Measurements from ENCODE around the gene CCDC167.
"Not testable (repeated sequence)": the region's sequence is repeated elsewhere in the genome, so short reads cannot be mapped to it uniquely, and the experiment has no call there.

The CCDC167 gene

GRCh38 chr6:37460805-37461204 lies 38.9 kb downstream of the CCDC167 start:
- no peak for DNase-seq

DNA sequence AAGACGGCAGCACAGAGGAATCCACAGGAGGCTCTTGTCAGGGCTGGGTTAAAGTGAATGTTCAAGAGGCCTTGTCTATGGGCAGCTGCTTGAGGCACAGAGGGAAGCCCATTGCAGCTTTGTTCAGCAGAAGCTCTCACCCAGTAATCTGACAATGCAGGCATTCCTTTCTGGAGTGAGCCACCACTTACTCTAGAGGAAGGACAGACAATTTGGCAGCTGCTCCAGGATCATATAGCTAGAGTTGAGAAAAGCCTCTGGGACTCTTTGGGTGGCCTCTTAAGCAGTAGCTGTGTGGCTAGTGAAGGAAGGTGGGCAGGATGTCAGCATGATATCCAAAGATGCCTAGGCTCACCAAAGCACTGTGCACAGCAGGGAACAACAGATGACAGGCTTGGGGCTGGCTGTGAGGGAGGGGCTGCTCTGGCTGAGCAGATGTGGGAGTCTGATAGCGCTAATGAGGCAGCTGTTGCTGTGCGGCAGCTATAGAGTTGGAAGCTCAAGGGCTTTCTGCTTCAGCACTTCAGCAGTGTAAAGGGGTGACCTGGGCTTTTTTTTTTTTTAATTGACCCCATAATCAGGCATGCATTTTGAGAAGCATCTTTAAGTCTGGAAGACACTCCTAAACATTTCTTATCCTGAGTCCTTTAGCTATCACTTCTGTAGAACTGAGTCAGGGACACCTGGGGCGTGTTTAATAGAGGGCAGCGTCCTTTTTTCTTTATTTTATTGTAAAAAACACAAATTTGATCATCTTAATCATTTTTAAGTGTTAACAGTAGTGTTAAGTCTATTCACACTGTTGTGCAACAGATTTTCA lies 39.5 kb downstream of the CCDC167 start:
- DNase-seq, result peak; percentile 94

GRCh38 chr6:37456816-37457560 lies 42.7 kb downstream of the CCDC167 start:
- no peak for DNase-seq

- DNase-seq, result no peak
Observed at GRCh38 chr6:37456126-37456525, 43.6 kb downstream of the CCDC167 start.

GRCh38 chr6:37454420-37455140 lies 45.1 kb downstream of the CCDC167 start:
- DNase-seq, result no peak

GRCh38 chr6:37452522-37452921 lies 47.2 kb downstream of the CCDC167 start:
- no peak for DNase-seq

DNA sequence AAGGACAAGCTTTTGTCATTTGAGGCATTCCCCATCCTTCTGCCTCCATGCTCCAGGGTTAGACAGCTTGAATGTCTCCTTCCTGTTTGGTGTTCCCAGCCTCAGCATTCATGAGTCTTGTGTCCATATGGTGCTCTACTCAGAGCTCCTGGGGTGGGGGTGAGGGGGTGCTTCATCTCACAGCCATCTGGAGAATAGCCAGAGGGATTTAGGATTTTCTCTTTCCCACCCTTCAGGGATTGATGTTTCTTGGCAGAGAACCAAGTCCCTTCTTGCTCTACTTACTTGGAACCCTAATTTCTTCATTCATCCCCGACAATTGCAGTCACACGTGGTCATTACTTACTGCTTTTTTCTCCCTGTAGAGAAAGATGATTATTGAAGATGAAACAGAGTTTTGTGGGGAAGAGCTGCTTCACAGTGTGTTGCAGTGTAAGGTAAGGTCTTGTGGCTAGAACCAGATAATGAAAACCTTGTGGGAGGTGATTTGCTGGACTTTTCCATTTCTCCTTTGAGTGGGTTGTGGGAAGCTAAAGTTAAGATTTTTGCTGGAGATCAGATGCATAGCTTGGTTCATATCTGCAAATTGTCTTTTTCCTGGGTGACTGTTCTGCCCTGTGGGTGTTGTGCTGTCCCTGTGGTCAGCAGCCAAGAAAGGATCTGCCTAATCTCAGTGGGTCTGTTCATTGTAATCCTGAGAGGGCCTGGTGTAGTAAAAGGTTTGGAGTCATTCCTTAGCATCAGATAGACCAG lies 48.1 kb downstream of the CCDC167 start:
- no peak for DNase-seq

DNA sequence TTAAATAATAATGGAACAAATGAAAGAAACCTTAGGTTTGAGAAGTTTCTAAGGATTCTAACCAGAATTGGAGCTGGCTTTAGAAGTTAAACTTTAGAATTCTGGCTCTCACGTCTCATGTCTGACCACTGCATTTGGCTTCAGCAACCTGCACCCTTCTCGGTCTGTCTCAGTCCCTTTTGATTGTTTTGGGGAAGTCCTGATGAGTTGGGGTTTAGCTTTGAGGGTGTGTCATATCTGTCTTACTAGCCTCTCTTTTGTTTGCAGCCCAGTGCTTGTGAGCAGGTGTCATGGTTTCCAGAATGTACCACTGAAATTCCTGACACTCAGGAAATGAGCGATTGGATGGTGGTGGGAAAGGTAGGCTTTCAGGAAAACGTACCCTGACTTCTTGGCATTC lies 49.7 kb downstream of the CCDC167 start:
- DNase-seq, result no peak

DNA sequence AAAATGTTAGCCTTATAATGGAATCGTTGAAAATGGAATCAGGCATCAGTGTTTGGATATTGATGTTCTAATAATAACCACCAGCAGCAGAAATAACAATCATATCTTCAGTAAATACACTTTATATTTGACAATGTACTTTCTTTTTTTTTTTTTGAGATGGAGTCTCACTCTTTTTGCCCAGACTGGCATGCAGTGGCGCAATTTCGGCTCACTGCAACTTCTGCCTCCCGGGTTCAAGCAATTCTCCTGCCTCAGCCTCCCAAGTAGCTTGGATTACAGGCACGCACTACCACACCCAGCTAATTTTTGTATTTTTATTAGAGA lies 56.5 kb downstream of the CCDC167 start:
- DNase-seq, result not testable (repeated sequence)

DNA sequence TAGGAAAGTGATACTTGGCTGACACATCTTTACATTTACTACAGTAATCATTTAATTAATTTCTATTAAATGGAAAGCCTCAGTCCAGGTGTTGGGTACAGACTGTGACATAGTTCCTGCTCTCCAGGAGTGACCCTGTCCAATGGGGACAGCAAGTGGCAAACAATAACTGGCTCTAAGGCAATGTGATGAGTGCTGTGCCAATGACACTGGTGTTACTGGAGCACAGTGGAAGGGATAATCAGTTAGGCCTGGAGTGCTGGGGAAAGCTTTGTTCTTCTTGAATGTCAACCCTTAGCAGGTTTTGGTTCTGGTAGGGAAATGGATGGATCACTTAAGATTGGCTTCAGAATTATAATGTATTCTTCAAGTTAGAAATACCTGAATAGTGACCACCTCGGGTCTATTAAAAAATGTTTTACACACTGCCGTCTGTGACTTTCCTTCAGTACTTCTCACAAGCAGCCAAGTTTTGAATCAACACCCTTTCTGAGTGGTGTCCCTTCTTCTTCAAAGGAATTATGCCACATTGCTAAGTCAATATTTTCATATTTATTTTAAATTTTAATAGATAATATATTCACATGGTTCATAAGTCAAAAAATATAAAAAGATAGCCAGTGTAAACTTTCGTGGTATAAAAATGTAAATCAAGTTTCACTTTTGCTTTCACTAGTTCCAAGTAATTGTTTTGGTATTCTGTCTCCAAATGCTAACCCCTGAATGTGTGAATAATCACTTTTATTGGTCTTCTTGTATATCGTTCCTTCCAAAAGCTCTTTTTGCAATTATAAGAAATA lies 57.1 kb downstream of the CCDC167 start:
- DNase-seq, result no peak

- no peak for DNase-seq
Observed at GRCh38 chr6:37441651-37442050, 58.0 kb downstream of the CCDC167 start.

- no peak for DNase-seq
Observed at GRCh38 chr6:37438930-37439329, 60.8 kb downstream of the CCDC167 start.

DNA sequence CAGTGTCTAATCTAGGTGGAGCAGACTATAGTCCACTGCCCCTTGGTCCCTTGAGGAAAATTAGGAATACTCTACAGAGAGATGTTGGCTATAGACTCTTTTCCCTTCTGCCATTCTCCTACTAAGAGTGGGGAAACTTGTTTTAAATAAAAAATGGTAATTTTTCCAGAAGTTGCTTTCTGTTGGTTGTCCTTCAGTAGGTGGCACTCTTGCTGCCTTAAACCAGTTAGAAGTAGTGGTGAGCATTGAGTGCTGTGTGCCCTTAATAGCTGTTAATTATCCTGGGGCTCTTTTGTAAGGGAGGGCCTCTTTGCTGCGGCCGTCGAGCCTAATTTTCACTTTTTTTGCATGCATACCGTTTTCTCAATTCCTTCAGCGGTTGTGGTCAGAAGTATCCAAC lies 63.9 kb downstream of the CCDC167 start:
- no peak for DNase-seq

GRCh38 chr6:37435373-37435772 lies 64.3 kb downstream of the CCDC167 start:
- no peak for DNase-seq

DNA sequence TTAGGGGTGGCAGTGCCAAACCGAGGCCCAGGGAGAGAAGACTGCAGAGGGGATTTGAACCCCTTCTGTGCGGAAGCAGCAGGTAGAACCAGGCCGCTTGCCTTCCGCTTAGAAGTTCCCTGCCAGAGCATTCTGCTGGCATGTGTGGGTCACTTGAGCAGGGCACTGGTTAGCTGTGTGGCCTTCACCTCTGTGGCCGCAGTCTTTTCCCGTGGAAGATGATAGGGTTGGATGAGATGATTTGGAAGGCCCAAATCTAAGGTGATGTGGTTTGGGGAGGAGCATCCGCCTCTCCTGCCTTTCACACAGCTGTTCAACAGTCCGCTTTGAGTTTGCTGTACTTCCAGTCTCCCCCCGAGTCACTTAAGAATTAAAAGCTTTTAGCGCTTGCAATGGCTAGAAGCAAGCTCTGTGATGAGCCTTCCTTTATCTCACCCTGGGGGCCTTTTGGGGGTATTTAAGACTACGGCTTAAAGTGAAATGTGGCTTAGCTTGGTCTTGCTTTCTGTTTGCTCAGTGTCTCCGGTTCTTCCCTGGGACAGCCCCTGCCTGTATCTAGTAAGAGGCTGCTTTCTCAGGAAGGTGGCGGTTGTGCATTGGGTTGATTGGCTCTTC lies 65.9 kb downstream of the CCDC167 start:
- no peak for DNase-seq
